T-helper 2 cell (primary cell): ENCODE data around the gene COA1.
"Not testable (repeated sequence)": the region's sequence is repeated elsewhere in the genome, so short reads cannot be mapped to it uniquely, and the experiment has no call there.

ENCODE experiments used
- DNase-seq, 5 experiments: peaks; one replicate each; pipeline versions ENCODE4 v3.0.0 to v3.0.0-alpha.2; 2012 to 2022

COA1 gene

DNA sequence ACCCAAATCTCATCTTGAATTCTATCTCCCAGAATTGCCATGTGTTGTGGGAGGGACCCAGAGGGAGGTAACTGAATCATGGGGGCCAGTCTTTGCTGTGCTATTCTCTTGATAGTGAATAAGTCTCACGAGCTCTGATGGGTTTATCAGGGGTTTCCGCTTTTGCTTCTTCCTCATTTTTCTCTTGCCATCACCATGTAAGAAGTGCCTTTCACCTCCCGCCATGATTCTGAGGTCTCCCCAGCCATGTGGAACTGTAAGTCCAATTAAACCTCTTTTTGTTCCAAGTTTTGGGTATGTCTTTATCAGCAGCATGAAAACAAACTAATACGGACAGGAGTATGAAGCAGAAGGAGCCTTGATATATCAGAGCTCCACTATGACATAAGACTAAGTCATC is 41.5 kb downstream of the COA1 start:
- not testable (repeated sequence) for DNase-seq

DNA sequence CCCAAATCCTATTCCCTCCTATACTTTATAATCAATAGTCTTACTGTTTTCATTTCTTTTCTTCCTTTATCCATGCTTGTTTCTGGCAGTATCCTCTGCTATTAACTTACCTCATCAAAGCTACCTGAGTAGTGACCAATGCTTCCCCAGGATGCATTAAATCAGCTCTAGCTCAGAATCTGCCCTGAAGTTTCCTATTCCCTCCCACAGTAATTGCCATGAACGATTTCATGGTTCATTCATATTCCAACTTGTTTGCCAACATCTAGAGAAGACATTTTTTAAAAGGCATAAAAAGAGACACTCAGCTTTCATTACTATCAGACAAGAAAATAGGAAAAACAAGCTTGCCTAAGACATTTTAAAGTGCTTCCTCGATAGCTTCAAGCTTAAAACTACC is 42.3 kb downstream of the COA1 start:
- no peak for DNase-seq

DNA sequence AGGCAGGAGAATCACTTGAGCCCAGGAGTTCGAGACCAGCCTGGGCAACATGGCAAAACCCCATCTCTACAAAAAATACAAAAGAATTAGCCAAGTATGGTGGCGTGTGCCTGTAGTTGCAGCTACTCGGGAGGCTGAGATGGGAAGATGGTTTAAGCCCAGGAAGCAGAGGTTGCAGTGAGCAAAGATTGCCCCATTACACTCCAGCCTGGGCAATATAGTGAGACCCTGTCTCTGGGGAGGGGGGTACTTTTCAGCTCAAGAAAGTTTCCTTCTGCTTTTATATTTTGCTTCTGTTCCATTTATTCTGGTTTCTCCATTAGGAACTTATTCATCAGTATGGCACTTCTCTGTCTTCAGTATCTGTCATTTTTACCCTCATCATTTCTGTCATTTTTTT is 48.6 kb downstream of the COA1 start:
- no peak for DNase-seq

DNA sequence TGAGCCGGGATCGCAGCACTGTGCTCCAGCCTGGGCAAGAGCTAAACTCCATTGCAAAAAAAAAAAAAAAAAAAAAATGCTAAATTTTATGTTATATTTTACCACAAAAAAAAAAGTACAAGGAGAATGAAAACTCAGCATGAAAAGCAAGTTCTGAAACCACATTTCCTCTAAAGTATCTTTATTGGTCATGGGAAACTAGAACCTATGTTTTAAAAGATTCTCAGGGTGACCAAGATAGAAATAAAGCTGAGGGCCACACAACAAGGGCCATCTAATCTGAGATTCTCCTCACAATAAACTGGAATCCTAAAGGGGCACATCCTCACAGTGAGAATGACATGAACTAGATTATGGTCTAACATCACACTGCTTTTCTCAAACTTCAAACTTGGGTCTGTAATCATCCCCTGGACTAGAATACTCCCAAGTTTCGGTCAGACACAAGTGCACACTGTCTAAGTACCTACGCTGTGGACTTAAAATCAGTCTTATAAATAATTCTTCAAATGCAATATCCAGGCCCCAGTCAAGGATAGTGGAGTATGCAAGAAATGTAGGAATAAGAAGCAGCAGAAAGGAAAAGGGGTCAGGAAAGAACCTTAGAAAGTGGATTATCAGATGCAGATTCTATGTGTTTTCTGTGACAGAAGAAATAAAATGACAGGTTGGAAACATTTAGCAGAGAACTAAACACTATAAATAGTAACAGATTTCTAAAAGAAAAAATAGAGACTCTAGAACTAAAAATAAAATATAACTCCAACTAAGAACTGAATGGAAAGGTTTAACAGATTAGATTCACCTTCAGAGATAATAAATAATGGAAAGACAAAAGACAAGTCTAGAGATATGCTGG is 49.9 kb downstream of the COA1 start:
- peak in 1 of 5 experiments; percentile 48 for DNase-seq

DNA sequence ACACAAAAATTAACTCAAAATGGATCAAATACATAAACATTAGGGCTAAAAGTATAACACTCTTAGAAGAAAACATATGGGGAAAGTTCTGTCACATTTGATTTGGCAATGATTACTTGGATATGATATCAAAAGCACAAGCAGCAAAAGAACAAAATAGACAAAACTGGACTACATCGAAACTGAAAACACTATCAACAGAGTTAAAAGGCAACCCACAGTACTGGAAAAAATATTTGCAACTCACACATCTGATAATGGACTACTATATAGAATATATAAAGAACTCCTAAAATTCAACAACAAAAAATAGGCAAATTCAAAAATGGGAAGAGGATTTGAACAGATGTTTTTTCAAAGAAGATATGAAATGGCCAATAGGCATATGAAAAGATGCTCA is 51.0 kb downstream of the COA1 start:
- DNase-seq = peak in 1 of 5 experiments; percentile 12

DNA sequence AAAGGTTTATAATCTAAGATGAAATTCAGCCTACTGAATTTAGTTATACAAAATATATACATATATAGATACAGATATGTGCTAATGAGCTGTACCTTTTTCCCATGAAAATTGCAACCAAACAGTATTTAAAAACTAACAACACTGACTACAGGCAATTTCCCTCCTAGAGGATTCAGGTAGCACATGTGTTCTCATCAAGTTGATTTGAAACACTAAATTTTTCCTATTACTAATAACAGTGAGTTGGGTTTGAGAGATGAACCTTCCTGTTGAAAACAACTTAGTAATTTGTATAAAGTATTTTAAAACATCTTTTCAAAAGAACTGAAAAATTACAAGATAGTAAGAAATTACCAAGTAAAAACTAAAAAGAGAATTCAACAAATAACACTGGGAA is 51.5 kb downstream of the COA1 start:
- no peak for DNase-seq

DNA sequence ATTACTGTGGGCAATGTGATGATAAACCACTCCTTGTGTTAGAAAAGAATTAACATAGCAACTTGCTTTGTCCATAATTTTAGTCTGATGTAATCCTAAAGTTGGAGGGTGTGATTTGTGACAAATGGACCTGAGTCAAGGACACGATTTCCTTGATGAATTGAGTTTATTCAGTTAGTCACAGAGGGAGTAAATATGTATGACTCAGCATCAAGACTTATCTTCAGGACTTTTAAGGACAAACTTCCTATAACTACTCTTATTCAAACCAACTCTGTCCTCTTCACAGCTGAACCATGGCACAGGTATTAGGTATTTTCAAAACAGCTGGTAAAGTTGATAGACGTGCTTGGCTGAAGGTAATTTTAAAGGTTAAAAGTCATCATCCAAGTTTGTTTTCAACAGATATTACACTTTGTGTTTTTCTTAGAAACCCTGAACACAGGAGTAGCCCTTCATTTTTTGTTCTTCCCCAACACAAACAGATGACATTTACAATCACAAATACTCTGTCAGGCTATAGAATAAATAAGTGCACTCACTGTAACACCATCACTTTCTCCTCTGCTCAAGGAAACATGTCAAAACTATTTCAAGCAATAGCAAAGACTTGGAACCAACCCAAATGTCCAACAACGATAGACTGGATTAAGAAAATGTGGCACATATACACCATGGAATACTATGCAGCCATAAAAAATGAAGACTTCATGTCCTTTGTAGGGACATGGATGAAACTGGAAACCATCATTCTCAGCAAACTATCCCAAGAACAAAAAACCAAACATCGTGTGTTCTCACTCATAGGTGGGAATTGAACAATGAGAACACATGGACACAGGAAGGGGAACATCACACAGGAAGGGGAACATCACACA is 54.5 kb downstream of the COA1 start:
- DNase-seq = no peak

DNA sequence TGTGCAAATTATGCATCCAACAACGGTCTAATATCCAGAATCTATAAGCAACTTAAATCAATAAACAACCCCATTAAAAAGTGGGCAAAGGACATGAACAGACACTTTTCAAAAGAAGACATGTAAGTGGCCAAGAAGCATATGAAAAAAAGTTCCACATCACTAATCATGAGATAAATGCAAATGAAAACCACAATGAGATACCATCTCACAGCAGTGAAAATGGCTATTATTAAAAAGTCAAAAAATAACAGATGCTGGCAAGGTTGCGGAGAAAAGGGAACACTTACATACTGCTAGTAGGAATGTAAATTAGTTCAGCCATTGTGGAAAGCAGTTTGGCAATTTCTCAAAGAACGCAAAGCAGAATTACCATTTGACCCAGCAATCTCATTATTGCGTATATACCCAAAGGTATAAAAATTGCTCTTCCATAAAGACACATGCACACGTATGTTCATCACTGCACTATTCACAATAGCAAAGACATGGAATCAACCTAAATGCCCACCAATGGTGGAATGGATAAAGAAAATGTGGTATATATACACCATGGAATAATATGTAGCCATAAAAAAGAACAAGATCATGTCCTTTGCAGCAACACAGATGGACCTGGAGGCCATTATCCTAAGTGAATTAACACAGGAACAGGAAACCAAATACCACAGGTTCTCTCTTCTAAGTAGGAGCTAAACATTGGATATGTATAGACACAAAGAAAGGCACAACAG is 55.9 kb downstream of the COA1 start:
- DNase-seq = peak in 1 of 5 experiments; percentile 11

DNA sequence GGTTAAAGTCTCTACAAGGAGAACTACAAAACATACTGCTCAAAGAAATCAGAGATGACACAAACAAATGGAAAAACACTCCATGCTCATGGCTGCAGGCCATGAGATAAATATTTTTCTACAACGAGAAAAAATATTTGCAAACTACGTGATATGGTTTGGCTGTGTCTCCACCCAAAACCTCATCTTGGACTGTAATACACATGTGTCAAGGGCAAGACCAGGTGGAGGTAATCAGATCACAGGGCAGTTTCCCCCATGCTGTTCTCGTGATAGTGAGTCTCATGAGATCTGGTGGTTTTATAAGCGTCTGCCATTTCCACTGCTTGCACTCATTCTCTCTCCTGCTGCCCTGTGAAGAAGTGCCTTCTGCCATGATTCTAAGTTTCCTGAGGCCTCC is 57.8 kb downstream of the COA1 start:
- DNase-seq = no peak

DNA sequence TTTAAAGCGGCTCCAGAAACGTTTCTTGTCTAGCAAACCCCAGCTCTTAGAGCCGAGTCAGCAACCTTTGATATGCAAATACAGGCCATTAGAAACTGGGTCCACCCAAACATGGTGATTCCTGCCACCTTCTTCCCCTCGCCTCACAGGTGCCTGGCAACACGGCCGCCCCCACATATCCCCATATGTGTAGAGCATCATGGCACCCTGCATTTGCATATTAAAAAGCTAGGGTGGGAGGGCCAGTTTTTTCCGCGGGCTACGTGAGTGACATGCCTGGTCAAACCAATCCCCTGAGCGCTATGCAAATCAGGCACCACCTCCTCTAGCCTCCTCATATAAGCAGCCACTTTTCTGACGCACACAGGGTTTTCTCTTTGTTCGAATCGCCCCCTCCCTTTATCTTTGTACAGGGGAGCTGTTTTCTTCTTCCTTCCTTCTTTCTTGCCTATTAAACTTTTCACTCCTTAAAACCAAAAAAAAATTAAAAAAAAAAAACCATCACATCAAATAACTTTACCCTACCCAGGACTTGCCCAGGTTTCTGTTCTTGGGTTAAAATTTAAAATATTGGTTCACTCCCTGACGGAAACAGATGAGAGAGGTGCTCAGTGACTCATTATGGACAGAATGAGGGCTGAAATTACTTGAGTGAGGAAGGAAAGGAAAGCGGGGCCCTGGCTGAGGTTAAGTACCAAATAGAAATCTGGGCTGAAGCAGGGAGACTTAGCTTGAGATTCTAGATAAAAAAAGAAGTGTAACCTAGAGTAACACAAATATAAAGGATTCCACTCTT is 59.8 kb downstream of the COA1 start:
- peak; percentile 26 to 79 (median 69) for DNase-seq

DNA sequence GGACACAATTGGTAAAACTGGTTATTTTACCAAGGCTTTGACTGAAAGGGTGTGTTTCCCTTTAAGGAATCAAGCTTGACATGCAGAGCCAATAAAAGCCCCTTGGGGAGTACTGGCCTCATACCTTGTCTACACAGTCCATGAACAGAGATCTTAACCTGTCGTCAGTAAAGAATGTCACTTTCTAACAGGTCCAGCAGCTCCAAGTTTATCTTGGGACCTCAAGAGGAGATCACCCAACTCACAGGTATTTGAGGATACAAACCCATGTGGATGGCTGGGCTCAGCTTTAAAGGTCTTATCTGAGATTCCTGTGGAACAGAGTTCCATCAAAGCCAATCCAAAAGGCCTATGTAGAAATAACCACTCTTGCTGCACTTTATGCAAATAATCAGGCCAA is 61.3 kb downstream of the COA1 start:
- no peak for DNase-seq

DNA sequence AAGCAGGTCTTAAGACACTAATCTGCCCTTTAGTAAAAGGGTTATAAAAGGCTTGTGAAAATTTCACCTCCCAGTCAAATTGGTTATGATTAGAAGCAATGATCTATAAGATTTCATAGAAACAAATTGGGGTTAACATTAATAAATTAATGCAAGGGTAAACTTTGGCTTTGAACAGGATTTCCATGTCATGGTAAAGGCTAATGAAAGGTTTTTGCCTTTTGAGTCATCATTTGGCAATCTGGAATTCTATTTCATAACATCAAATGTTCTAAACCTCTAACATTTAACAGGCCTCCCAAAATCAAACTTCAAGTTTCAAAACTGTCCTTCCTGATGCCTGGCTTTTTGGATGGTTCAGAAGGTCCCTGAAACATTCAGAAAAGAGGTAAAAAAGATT is 62.4 kb downstream of the COA1 start:
- DNase-seq = no peak

DNA sequence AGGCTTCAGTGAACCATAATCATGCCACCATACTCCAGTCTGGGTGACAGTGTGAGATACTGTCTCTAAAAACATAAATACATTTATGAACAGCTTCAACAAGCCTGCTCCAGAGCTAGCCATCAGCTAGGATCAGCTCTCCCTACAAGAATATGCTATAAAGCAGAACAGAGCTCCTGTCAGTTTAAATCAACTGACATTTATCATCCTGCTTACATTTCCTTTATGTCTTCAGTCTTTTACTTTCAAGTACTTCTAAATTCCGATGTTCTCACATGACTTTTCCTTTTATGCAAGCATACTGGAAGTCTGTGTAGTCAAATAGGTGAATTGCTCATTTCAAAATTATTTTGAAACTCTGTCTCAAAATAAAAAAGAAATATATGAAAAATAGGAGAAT is 64.6 kb downstream of the COA1 start:
- no peak for DNase-seq

DNA sequence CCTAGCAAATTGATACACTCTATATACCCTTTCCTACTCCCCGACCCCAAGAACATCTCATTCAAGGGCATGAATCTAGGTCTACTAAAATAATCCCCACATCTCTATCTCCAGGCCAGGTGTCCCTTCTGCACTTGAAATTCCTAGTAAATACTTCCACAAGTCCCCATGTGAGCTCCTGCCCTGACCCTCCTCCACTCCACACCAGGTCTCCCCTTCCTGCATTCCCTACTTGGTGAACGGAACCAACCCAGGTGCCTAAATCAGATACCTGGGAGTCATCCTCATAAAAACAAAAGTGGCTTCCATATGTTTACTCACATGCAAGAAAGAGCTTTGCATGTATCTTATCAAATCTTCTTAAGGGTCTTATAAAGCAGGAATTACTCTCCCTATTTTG is 69.2 kb downstream of the COA1 start:
- no peak for DNase-seq

DNA sequence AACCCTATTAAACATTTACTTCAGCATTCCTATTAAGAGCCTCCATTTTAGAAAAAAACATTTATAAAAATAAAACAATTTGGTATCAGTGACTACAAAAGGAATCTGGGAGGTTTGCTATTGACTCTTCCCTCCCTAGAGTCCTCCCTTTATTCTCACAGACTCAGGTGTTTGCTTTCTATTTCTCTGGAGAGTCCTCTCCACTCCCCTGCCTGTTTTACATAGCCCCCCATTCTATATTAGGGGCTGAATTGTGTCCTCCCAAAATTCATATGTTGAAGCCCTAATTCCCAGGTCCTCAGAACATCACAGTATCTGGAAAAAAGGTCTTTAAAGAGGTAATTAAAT is 69.8 kb downstream of the COA1 start:
- no peak for DNase-seq

DNA sequence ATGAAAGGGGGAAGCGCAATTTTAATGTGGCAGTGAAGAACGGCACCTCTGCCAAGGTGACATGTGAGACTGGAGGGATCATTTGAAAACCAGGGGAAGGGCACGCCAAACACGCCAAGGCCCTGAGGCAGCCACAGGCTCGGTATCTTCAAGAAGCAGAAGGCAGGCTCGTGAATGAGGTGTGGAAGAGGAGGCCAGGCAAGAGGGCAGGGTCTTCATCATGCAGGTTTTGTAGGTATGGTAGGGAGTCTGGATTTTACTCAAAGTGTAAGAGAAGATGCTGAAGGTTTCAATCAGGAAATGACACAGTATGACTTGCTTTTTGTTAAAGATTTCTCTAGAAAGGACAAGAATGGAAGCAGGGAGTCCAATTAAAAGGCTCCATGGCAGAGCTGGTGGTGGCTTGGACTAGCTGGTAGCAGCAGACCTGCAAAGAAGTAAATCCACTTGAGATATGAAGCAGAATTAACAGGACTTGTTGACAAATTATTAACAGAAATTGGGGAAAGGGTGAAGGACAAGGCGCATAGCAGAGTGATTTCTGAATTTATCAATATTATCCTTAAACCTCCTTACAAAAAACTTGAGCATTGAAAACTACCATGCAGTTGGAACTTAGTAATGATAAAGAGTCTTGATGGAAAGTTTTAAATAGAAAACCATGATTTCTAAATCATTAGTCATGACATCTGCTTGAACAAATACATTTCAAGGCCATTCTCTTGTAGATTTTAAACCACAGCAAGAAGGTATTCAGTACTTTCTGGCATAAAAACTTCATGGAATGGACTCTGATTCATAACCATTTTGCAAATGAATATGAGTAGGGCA is 70.4 kb downstream of the COA1 start:
- DNase-seq = peak in 1 of 5 experiments; percentile 78

DNA sequence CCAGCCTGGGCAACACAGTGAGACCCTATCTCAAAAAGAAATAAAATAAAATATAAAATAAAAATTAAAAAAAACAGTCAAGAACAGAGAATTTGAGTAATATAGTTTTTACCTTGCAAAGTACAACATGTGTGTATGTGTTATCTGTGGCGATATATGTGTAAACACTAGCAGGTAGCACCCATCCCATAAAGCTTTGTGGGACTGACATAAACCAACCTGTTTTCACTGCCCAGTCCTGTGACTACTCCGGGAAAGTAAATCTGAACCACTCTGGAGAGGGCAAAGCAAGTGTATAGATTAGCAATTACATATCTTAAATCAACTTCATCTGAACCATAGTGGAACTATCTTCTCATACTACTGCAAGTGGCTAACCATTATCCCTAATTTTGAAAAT is 72.3 kb downstream of the COA1 start:
- DNase-seq = no peak

DNA sequence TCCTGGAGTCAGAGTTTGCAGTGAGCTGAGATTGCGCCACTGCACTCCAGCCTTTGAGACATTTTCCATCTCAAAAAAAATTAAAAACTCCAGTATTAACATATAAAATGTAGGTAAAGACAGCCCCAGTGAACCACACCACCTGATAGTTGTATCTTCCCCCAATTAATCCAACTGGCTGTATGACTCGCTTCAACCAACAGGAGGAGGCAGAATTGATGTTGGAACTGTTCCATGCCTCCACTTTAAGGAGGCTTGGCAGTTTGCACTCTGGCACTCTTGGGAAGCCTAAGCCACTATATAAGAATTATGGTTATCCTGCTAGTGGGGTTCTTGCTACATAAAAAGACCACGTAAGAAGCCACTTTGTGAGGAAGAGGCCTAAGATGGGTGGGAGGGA is 73.7 kb downstream of the COA1 start:
- DNase-seq = no peak

DNA sequence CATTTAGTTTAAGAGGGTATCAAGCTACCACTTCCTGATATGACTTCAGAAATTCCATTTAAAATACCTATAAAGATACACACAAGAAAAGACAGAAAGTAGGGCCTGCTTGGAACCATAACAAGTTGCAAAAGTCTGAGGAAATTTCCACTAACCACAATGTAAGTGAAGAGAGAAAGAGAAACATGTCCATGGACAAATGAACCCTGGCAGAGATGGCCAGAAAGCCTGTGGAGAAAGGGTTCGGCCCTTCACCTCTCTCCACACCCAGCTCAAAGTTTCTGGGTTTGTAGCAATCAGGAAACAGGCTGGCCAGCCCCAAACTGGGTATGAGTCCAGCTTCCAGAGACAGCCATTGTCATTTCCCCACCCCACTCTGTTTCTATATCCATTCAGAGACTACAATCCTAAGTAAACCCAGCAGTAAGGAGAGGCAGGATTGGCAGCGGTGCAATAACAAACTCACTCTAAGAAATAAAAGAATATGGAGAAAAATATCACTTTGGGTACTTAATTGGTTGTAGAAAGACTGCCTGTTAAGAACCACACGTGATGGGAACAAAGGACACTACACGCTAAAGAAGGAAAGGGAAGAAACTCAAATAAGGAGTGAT is 75.3 kb downstream of the COA1 start:
- DNase-seq = no peak

DNA sequence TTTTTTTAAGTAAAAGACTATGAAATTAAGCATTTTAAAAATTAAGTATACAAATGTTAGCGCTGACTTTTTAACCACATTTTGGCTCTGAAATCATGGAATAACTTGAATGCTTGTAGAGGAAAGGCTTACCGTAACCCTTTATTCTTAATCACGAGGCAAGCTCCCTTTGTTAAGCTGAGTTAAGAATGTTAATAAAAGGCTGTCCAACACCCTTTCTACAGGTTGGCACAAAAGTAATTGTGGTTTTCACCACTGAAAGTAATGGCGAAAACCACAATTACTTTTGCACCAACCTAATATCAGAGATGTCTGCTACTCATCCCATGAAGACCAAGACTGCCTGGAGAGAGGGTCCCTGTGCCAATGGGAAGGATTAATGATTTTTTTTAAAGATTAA is 75.9 kb downstream of the COA1 start:
- no peak for DNase-seq

DNA sequence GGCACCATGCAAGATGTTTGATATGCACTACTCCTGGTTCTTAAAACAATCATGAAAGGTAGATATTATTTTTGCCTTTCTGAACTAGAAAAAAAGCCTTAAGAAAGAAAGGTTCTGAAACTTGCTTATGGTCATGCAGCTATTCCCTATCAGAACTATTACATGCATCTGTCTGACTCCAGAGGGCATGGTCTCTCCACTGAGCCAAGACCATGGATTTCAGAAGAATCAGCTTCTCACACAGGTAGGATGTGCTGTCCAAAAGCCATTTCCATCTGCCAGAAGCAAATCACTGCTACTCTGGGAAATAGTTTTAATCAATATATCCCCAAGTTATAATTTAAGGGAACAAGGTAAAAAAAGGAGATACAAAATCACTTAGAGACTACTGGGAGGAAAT is 77.0 kb downstream of the COA1 start:
- no peak for DNase-seq
